OCI-LY3 (cell line): Measurements from ENCODE around the gene DTNBP1.

ENCODE experiments used
- H2AFZ ChIP-seq: fragments of 200-600, 300-600 bp; shearing (Covaris generic); 2 replicates; pipeline ENCODE4 v1.6.0; 2014; ENCODE audit warnings: antibody characterized with exemption, low read depth, low read length
- H3K27ac ChIP-seq: fragments of 200-600, 300-600 bp; sonication (generic); 2 replicates; pipeline ENCODE4 v1.5.1; 2014; ENCODE audit warnings: mild to moderate bottlenecking, low read length, moderate library complexity, mixed read lengths
- H3K27me3 ChIP-seq: fragments of 200-600, 300-600 bp; sonication (generic); 2 replicates; pipeline ENCODE4 v1.6.1; 2014; ENCODE audit warnings: low read depth, low read length, mixed read lengths
- H3K36me3 ChIP-seq: fragments of 200-600, 300-600 bp; sonication (generic); replicated peaks from 2 replicates; pipeline ENCODE3; 2014; ENCODE audit warnings: low read depth, low read length, mixed read lengths
- H3K4me1 ChIP-seq: fragments of 300-600, 200-600 bp; sonication (generic); 2 replicates; pipeline ENCODE4 v1.6.1; 2014; ENCODE audit warnings: low read length, mixed read lengths
- H3K4me2 ChIP-seq: fragments of 200-600, 300-600 bp; sonication (generic); 2 replicates; pipeline ENCODE4 v1.6.1; 2014; ENCODE audit warnings: low read length, mixed read lengths
- H3K4me3 ChIP-seq: fragments of 300-600, 200-600 bp; sonication (generic); 2 replicates; pipeline ENCODE4 v1.5.1; 2014; ENCODE audit warnings: antibody characterized with exemption, mild to moderate bottlenecking, low read length, moderate library complexity
- H3K79me2 ChIP-seq: fragments of 300-600, 200-600 bp; shearing (Covaris generic); 2 replicates; pipeline ENCODE4 v1.6.1; 2014; ENCODE audit warnings: mild to moderate bottlenecking, low read length, mixed read lengths
- H3K9ac ChIP-seq: fragments of 300-600, 200-600 bp; shearing (Covaris generic); 2 replicates; pipeline ENCODE4 v1.6.0; 2014; ENCODE audit warnings: mild to moderate bottlenecking, low read length, moderate library complexity
- H3K9me3 ChIP-seq: fragments of 200-600, 300-600 bp; shearing (Covaris generic); 2 replicates; pipeline ENCODE4 v1.6.1; 2014; ENCODE audit warnings: low read length, mixed read lengths; ENCODE audit not compliant: insufficient read depth
- H4K20me1 ChIP-seq: fragments of 200-600, 300-600 bp; sonication (generic); 2 replicates; pipeline ENCODE4 v1.6.1; 2016; ENCODE audit warnings: low read length, mixed read lengths; ENCODE audit not compliant: insufficient read depth
- EZH2phosphoT487 ChIP-seq: fragments of 200-600 bp; shearing (Covaris generic); IDR thresholded peaks from 2 replicates; pipeline ENCODE4 v1.6.1; 2018; ENCODE audit warnings: antibody characterized with exemption, mixed run types, low read depth
- TF ChIP-seq, protein P1 (sequence below): fragments of 200-600, 300-600 bp; sonication (generic); IDR thresholded peaks from 2 replicates; pipeline ENCODE4 v1.5.1; 2014; ENCODE audit warnings: antibody characterized with exemption, low read length, low read depth

DTNBP1 gene

DNA sequence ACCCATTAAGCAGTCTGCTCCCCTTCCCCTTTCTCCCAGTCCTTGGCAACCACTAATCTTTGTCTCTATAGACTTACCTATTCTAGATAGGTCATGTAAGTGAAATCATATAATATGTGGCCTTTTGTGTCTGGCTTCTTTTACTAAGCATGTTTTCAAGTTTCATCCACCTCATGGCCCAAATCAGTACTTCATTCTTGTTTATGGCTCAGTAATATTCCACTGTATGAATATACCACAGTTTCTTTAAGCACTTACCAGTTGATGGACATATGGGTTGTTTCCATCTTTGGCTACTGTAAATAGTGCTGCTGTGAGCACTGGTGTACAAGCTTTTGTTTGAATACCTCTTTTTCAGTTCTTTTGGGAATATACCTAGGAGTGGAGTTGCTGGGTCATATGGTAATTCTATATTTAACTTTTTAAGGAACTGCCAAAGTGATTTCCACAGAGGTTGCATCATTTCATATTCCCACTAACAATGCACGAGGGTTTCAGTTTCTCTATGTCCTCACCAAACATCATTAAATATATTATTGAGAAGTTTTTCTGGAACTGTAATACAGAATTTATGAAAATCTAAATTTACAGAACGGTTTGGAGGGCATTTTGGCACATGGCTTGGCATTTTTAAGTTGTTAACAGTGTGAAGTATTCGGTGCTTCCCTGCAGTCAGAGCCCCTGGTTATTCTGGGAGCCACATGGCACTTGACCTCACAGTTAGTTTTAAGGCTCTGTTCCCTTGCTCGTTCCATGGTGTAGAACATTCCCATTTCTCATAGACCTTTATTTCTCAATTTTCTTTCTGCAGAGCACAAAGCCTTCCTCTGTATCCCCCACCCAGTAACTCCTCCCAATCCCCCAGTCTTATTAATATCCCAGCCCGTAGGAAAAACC is 27.0 kb upstream of the DTNBP1 start:
- H3K4me2 ChIP-seq: no peak overlapping the region
- no peaks in the 10 kb centered on the region for H3K27me3 ChIP-seq
- no peaks in the 10 kb centered on the region for H3K9me3 ChIP-seq
- H3K9ac ChIP-seq: no peak overlapping the region
- no peak overlapping the region for H2AFZ ChIP-seq
- H3K36me3 ChIP-seq: no peaks in the 10 kb centered on the region
- H3K4me1 ChIP-seq: peaks cover 23% of the 10 kb centered on the region
- no peak for TF ChIP-seq EZH2phosphoT487
- TF ChIP-seq, protein P1, sequence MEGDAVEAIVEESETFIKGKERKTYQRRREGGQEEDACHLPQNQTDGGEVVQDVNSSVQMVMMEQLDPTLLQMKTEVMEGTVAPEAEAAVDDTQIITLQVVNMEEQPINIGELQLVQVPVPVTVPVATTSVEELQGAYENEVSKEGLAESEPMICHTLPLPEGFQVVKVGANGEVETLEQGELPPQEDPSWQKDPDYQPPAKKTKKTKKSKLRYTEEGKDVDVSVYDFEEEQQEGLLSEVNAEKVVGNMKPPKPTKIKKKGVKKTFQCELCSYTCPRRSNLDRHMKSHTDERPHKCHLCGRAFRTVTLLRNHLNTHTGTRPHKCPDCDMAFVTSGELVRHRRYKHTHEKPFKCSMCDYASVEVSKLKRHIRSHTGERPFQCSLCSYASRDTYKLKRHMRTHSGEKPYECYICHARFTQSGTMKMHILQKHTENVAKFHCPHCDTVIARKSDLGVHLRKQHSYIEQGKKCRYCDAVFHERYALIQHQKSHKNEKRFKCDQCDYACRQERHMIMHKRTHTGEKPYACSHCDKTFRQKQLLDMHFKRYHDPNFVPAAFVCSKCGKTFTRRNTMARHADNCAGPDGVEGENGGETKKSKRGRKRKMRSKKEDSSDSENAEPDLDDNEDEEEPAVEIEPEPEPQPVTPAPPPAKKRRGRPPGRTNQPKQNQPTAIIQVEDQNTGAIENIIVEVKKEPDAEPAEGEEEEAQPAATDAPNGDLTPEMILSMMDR: no peak
- H4K20me1 ChIP-seq: no peaks in the 10 kb centered on the region
- H3K4me3 ChIP-seq: no peak overlapping the region
- H3K79me2 ChIP-seq: no peaks in the 10 kb centered on the region
- no peak overlapping the region for H3K27ac ChIP-seq

DNA sequence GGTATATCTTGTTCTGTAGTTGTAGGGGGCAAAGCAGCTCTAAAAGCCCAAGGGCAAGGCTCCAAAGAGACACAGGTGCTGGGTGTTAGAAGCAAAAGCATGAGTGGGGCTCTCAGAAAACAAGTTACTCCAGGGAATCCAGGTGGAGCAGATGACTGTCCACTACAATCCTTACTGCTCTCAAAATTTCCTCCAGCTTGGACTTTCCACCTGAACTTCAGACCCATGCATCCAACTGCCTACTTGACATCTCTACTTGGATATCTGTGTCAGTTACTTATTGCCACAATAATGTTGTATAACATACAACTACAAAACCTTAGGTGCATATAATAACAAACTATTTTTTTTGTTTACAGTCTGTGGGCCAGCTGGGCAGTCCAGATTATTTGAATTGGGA is 22.8 kb upstream of the DTNBP1 start:
- no peak overlapping the region for H3K4me2 ChIP-seq

GRCh38 chr6:15682965-15683822 is 20.4 kb upstream of the DTNBP1 start:
- no peak for TF ChIP-seq EZH2phosphoT487
- TF ChIP-seq, protein P1: no peak
- Histone ChIP-seq H3K4me2 (no peak overlapping the region; the same call in 1 of the 2 replicates), H3K79me2 (no peaks in the 10 kb centered on the region), H3K27me3 (no peaks in the 10 kb centered on the region), H3K4me1 (peaks cover 22% of the 10 kb centered on the region), H3K27ac (no peak overlapping the region), H3K9me3 (no peaks in the 10 kb centered on the region), H3K36me3 (peaks cover 7% of the 10 kb centered on the region), H3K4me3 (no peak overlapping the region), H3K9ac (no peak overlapping the region), H2AFZ (no peak overlapping the region), H4K20me1 (no peaks in the 10 kb centered on the region)

More for the DNA sequence above, 22.8 kb upstream of the DTNBP1 start:
- H3K36me3 ChIP-seq: no peaks in the 10 kb centered on the region
- H3K4me3 ChIP-seq: no peak overlapping the region
- TF ChIP-seq, protein P1: no peak
- TF ChIP-seq EZH2phosphoT487: no peak
- H3K9ac ChIP-seq: no peak overlapping the region
- no peak overlapping the region for H3K27ac ChIP-seq
- peaks cover 17% of the 10 kb centered on the region for H3K4me1 ChIP-seq
- no peaks in the 10 kb centered on the region for H3K79me2 ChIP-seq
- no peak overlapping the region for H2AFZ ChIP-seq
- no peaks in the 10 kb centered on the region for H3K27me3 ChIP-seq
- H3K9me3 ChIP-seq: no peaks in the 10 kb centered on the region
- no peaks in the 10 kb centered on the region for H4K20me1 ChIP-seq

DNA sequence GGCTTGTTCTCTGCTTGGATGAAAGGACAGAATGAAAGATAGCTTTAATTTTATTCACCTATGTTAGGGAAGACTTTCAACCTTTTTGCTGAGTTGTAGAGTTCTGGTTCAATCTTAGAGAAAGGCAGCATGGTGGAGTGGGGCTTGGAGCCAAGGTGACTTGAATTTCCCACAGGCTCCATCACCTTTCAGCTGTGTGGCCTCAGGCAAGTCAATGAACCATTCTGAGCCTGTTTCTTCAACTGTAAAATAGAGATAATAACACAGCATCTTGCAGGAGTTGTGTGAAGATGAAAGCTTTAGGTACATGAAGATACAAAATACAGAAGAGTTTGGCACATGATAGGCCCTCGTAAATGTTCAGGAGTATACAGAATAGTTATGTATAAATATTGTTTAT is 19.1 kb upstream of the DTNBP1 start:
- Histone ChIP-seq H3K27ac (no peak overlapping the region), H3K27me3 (no peaks in the 10 kb centered on the region), H3K36me3 (peaks cover 14% of the 10 kb centered on the region), H3K9ac (no peak overlapping the region), H3K4me2 (no peak overlapping the region), H2AFZ (no peak overlapping the region), H3K9me3 (no peaks in the 10 kb centered on the region), H3K4me1 (peaks cover 31% of the 10 kb centered on the region), H4K20me1 (no peaks in the 10 kb centered on the region), H3K79me2 (no peaks in the 10 kb centered on the region), H3K4me3 (no peak overlapping the region)
- TF ChIP-seq, protein P1: no peak
- no peak for TF ChIP-seq EZH2phosphoT487
